Measurements from ENCODE around the gene TRIM67. TPM values are rescaled to one million over a fixed set of nuclear protein-coding genes. Genes with fewer than 3 reads are reported as not detected.

TRIM67 gene
- total RNA-seq, result under 1 TPM in 1 of 2 donors, not detected in 1; 0.19 TPM

GRCh38 chr1:231161667-231162296 lies at the start of gene TRIM67:
TSS of gene TRIM67 (plus strand) at chr1:231162058. CDS start at chr1:231162970, 912 bp downstream.
- peaks cover 0 to 12% of the 10 kb centered on the region in 2 donors for H3K27me3 ChIP-seq
- no peak for TF ChIP-seq CTCF (IDR thresholded peaks at IDR 0.05)
- H3K4me1 ChIP-seq, result peaks cover 0 to 30% of the 10 kb centered on the region in 2 donors
- no peaks in the 10 kb centered on the region for H3K36me3 ChIP-seq
- peak within 1 kb of the TSS; percentile 28 to 56 for H3K4me3 ChIP-seq
- no peak within 1 kb of the TSS for H3K27ac ChIP-seq
- DNase-seq (ENCODE audit: low spot score), result no peak
- H3K9me3 ChIP-seq, result no peaks in the 10 kb centered on the region

DNA sequence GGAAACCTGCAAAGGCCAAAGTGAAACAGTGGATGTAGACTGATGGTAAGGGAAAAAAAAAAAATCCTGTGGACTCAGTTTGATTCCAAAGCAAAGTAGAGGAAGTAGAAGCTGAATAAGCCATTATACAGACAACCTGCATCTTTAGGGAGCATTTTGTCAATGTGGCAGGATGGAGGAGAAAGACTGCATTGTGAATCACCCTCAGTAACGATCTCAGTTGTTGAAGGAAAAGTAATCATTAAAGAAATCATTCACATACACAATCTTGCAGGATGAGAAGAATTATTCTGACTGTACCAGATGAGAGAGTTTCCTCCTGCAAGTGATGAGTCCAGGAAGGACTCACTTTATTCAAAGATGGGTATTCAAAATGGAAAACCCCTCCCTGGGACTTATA lies 45.1 kb upstream of the TRIM67 start:
- H3K9me3 ChIP-seq, result peaks cover 0 to 9% of the 10 kb centered on the region in 2 donors
- H3K36me3 ChIP-seq, result no peaks in the 10 kb centered on the region
- no peaks in the 10 kb centered on the region for H3K27me3 ChIP-seq
- no peaks in the 10 kb centered on the region for H3K4me1 ChIP-seq
- H3K27ac ChIP-seq, result no peak overlapping the region
- H3K4me3 ChIP-seq, result no peak overlapping the region
- no peak for DNase-seq (ENCODE audit: low spot score)
- no peak for TF ChIP-seq CTCF (IDR thresholded peaks at IDR 0.05)

DNA sequence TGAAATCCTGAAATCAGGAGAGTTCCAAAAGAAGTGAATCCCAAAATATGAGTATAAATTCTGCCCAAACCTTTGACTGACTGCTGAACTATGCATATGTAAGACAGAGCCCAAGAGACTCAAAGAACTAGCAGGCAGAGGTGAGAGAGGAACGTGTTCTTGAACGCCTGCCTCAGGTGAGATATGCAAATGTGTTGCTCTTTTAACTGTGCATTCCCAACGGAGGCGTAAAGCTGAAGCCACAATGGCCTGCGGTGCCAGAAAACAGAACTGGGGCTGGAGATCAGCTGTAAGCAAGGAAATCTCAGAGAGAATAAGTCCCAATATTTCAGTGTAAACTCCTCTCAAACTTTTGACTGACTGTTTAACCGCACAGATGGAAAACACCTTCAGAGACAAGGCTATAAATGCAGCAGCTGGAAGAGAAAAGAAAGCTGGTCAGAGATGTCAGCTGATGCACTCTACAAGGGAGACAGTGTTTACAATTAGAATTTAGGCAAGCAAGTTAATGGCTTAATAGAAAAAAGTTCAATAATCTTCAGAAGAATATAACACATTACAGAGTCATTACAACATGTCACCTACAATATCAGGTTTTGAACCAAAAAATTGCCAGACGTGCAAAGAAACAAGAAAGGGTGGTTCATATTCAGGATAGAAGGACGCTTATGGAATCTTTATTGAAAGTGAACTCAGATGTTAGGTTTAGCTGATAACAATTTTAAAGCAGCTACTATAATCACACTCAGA lies 43.0 kb upstream of the TRIM67 start:
- DNase-seq (ENCODE audit: low spot score), result no peak
- H3K4me3 ChIP-seq, result no peak overlapping the region
- no peaks in the 10 kb centered on the region for H3K36me3 ChIP-seq
- H3K27ac ChIP-seq, result no peak overlapping the region
- peaks cover 0 to 9% of the 10 kb centered on the region in 2 donors for H3K9me3 ChIP-seq
- TF ChIP-seq CTCF (IDR thresholded peaks at IDR 0.05), result no peak
- H3K27me3 ChIP-seq, result no peaks in the 10 kb centered on the region
- no peaks in the 10 kb centered on the region for H3K4me1 ChIP-seq

- Histone ChIP-seq H3K27me3 (no peaks in the 10 kb centered on the region), H3K9me3 (peaks cover 0 to 9% of the 10 kb centered on the region in 2 donors), H3K4me1 (no peaks in the 10 kb centered on the region), H3K4me3 (no peak overlapping the region), H3K27ac (no peak overlapping the region), H3K36me3 (no peaks in the 10 kb centered on the region)
- TF ChIP-seq CTCF (IDR thresholded peaks at IDR 0.05), result no peak
- DNase-seq (ENCODE audit: low spot score), result no peak
Measured at GRCh38 chr1:231121533-231121932, 40.3 kb upstream of the TRIM67 start.

DNA sequence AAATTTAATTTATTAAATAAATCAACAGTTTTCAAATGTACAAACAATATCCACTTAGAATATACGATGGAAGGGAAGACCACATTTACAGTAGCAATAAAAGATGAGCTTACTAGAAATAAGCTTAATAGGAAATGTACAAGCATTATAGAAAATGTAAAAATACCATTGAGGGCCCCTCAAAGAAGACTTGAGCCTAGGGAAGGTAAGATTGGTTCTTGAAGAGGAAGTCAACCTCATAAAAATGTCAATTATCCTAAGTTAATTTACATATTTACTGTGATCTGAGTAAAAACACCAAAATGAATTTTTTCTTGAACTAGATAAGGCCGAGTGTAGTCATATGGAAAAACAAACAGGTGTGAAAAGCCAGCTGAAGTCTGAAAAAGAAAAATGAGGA lies 39.7 kb upstream of the TRIM67 start:
- no peaks in the 10 kb centered on the region for H3K36me3 ChIP-seq
- H3K27ac ChIP-seq, result no peak overlapping the region
- no peaks in the 10 kb centered on the region for H3K4me1 ChIP-seq
- H3K27me3 ChIP-seq, result no peaks in the 10 kb centered on the region
- H3K9me3 ChIP-seq, result peaks cover 0 to 9% of the 10 kb centered on the region in 2 donors
- H3K4me3 ChIP-seq, result no peak overlapping the region
- DNase-seq (ENCODE audit: low spot score), result no peak
- no peak for TF ChIP-seq CTCF (IDR thresholded peaks at IDR 0.05)

Data from right atrium auricular region (tissue), 2 donors.